T1000 (cell line): Measurements from ENCODE around the gene DUSP9.
"Not testable (repeated sequence)": the region's sequence is repeated elsewhere in the genome, so short reads cannot be mapped to it uniquely, and the experiment has no call there.

Experiments
- DNase-seq: peaks from one replicate; lab custom pipeline; 2025; ENCODE audit warnings: mixed read lengths; lab: John Stamatoyannopoulos, UW

Gene DUSP9

GRCh38 chrX:153673428-153674218, 26.6 kb downstream of the DUSP9 start, which contains the start of gene PNCK:
Gene PNCK (minus strand): TSS chrX:153673813. CDS start chrX:153673076, 737 bp downstream.
- no peak for DNase-seq

- no peak for DNase-seq
Measured at GRCh38 chrX:153674219-153674851, 27.3 kb downstream of the DUSP9 start.

DNA sequence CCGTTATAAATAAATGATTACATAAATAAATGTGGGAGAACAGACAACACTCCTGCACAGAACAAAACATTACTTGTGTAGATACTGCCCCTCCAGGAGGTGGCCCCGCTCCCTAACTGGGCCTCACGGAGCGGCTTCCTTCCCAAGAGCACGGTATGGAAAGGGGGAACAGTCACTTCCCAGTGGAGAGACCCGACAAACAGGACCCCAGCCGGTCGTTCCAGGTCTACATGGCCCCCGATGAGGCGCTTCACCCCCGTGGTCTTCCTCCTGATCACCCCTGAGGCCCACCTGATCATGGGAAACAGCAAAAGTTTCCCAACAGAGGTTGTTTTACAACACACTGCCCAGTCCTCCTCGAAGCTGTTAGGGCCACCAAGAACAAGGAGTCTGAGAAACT, 34.2 kb downstream of the DUSP9 start:
- no peak for DNase-seq

DNA sequence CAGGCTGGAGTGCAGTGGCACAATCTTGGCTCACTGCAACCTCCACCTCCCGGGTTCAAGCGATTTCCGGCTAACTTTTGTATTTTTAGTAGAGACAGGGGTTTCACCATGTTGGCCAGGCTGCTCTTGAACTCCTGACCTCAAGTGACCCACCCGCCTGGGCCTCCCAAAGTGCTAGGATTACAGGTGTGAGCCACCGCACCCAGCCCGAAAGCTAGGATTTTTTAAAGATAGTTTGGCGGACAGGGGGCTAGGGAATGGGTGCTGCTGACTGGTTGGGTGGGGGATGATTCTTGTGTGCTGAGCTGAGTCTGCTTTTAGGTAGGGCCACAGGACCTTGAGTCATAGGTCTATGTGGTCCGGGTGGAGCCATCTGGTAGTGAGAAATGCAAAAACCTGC, 36.5 kb downstream of the DUSP9 start:
- DNase-seq: not testable (repeated sequence)

DNA sequence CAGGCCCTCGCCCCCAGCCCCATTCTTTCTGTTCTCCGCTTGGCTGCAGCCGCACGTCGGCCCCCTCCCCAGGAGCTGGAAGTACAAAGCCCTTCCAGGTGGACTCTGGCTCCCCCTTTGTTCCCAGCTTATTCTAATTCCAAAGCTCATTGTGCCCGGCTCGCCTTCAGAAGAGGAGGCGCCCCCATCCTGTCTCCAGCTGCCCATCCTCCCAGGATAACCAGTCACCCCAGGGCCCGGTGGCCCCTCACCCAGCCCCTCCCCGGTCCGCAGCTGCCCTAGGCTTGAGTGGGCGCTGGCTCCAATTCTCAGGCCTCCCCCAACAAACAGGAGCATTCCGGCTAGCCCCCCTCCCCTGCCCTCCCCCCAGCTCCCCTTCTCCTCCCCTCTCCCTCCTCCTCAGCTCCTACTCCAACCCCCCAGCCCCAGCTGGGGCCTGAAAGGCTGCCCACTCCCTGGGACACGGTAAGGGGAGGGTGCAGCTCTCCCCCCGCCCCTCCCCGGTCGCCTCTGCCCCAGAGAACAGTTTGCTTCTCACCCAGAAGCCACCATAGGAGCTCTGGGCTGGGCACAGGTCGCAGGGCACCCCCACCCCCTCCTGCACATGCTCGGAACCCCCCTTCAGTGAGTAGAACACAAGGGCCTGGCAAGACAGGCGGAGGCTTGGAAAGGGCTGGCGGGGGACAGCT, 37.6 kb downstream of the DUSP9 start:
- no peak for DNase-seq

DNA sequence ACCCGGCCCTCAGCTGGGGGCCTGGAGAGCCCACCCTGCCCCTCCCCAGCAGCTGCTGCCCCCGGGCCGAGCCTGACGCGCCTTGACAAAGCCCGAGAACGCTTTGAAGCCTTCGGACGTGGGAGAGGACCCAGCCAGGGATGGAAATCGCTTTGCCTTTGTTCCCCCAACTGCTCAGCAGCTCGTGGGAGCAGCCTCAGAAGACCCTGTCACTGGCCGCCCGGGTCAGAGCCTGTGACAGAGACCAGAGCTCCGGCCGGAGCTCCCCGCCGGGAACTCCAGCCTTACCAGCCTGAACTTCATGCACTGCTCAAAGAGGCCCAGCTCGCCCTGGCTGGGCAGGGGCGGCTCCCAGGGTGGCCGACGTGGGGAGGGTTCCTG, 38.1 kb downstream of the DUSP9 start:
- DNase-seq: no peak

- no peak for DNase-seq
Measured at GRCh38 chrX:153685751-153686696, 39.0 kb downstream of the DUSP9 start.

DNA sequence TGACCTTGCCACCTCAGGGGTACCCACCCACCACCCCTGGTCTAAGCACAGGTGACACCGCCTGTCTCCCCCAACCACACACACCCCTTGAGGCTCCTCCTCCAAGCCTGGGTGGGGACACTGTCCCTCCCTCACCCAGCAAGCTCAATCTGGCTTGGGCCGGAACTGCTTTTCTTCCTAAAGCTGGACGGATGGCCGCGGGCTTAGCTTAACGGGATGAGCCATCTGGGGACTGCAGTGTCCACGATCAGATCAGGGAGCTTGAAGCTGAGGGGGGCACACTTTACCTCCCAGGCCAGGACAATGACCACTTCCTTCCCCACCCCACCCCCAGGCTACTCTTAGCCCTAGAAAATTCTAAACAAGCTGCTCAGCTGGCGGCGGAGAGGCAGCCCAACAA, 39.7 kb downstream of the DUSP9 start:
- DNase-seq: no peak

GRCh38 chrX:153687121-153688039, 40.4 kb downstream of the DUSP9 start, which contains the start of gene SLC6A8:
Gene SLC6A8 (plus strand): TSS chrX:153687926. CDS start chrX:153688575, 649 bp downstream.
- peak; percentile 46 for DNase-seq

DNA sequence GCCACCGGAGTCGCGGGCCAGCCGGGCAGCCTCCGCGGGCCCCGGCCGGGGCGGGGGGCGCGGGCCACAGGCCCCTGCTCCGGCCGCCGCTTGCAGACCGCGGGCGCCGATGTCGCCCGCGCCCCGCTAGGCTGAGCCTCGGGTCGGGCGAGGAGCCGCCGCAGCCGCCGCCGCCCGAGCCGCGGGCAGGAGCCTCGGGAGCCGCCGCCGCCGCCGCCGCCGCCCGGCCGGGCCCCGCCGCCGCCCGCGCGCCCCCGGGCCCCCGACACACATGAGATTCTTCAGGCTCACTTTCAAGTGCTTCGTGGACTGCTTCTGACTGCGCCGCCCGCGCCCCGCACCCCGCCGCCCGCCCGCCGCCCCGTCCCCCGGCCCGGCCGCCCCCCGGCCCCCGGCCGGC, 41.1 kb downstream of the DUSP9 start:
- no peak for DNase-seq

GRCh38 chrX:153688506-153688905, 41.5 kb downstream of the DUSP9 start:
- no peak for DNase-seq

DNA sequence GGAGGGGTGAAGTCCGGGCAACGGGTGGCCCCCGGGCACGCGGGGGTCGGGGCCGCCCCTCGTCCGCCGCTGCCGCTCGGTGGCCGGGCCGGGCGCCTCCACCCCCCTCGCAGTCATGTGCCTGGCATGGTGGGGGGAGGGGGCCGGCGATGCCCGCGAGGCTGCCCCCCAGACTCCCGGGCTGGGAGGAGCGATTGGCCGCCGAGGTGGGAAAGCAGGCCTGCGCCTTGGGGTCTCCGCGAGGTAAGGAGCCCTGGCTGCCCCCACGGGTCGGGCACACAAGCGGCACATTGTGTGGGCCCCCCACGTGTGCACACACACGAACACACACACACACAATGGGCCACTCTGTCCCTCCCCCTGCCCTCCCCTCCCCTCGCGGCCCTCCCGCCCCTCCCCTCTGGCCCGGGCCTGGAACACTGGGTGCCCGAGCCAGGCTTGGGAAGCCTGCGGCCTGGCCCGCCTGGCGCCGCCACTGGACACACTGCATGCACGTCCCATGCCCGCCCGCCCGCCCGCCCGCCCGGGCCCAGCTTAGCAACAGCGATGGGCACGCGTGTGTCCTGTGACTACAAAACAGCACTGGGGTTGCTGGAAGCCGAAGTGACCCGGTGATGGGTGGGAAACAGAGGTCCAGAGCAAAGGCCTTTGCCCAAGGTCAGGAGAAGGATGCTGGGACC, 42.0 kb downstream of the DUSP9 start:
- DNase-seq: no peak

DNA sequence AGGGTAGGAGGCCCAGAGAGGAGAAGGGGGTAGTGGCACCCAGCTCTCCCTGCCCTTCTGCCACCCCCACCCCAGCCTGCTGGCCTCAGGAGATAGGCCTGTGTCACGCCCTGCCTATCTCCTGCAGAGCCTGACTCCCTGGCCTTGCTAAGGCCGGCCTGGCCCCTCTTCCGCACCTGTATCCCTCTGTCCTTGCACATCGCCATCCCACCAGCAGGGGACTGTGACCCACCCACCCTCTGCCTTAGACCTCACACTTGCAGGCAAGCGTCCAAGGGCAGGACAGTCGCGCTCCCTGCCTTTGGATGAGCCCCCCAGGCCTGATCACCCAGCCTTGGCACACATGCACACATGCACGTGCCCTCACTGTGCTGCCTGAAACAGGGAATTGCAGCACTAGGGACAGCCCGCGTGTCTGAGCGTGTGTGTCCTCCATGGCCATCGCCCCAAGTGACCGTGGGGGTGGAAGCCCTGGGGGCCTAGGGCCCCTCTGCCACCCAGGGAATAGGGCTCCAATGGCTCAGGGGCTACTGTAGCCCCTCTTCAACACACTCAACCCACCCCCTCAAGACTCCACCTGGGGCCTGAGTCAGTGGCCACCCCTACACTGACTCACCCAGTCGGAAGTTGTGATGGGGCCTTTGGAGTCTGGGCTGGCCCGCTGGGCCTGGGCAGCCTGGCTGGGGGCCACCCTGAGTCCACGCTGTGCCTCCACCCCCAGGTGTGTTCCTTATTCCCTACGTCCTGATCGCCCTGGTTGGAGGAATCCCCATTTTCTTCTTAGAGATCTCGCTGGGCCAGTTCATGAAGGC, 42.9 kb downstream of the DUSP9 start:
- DNase-seq: no peak

- no peak for DNase-seq
Measured at GRCh38 chrX:153690466-153690865, 43.5 kb downstream of the DUSP9 start.

- DNase-seq: not testable (repeated sequence)
Measured at GRCh38 chrX:153691032-153691827, 44.2 kb downstream of the DUSP9 start.

DNA sequence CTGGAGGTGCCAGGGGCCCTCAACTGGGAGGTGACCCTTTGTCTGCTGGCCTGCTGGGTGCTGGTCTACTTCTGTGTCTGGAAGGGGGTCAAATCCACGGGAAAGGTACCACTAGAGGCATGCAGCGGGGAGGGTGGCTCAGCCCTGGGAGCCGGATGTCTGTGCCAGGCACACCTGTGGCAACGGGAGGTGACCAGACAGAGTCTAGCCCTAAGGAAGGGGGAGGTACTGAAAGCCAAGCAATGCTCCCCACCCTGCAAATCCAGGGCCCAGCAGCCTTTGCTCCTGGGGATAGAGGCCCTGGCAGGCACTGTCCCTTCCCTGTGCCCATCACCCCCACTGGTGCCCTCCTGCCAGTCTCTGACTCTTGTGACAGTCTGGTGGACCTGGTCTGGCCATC, 45.0 kb downstream of the DUSP9 start:
- no peak for DNase-seq

DNA sequence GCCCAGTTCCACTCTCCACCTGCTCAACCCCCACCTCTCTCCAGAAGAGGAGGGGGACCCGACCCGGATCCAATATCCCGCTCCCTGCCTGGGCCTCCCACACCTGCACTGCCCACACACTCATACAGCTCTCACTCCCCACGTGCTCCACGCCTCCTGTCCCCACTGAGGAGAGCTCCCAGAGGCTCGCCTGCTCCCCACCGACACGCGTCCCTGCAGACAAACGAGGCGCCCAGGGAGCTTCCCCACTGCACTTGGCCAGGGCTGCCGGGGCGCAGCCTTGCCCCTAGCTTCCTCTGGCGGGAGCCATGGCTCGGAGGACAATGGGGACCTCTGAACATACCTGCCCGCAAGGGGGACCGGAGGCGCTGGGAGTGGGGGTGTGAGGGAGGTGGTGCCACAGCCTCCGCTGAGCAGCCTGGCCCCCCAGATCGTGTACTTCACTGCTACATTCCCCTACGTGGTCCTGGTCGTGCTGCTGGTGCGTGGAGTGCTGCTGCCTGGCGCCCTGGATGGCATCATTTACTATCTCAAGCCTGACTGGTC, 45.7 kb downstream of the DUSP9 start:
- no peak for DNase-seq
